ENCODE measurements around the gene NR3C2.

DNA sequence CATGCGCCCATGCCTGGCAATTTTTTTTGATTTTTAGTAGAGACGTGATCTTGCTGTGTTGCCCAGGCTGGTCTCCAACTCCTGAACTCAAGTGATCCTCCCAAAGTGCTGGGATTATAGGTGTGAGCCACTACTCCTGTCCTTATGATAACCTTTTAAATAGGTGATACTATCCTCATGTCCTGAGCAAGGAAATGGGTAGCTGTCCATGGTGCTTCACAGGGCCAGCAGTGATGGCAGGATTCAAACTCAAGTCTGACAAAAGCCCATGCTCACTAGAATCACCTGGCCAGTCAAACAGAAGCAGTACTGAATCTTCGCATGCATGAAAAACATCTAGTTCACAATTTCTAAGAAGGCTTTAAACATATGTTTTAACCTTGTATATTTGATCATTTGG lies 235.1 kb downstream of the NR3C2 start:
- TF ChIP-seq, protein P1, sequence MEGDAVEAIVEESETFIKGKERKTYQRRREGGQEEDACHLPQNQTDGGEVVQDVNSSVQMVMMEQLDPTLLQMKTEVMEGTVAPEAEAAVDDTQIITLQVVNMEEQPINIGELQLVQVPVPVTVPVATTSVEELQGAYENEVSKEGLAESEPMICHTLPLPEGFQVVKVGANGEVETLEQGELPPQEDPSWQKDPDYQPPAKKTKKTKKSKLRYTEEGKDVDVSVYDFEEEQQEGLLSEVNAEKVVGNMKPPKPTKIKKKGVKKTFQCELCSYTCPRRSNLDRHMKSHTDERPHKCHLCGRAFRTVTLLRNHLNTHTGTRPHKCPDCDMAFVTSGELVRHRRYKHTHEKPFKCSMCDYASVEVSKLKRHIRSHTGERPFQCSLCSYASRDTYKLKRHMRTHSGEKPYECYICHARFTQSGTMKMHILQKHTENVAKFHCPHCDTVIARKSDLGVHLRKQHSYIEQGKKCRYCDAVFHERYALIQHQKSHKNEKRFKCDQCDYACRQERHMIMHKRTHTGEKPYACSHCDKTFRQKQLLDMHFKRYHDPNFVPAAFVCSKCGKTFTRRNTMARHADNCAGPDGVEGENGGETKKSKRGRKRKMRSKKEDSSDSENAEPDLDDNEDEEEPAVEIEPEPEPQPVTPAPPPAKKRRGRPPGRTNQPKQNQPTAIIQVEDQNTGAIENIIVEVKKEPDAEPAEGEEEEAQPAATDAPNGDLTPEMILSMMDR (conservative IDR thresholded peaks at IDR 0.05; ENCODE audit: low read depth in 2 of 2) = no peak
- TF ChIP-seq, protein P2, sequence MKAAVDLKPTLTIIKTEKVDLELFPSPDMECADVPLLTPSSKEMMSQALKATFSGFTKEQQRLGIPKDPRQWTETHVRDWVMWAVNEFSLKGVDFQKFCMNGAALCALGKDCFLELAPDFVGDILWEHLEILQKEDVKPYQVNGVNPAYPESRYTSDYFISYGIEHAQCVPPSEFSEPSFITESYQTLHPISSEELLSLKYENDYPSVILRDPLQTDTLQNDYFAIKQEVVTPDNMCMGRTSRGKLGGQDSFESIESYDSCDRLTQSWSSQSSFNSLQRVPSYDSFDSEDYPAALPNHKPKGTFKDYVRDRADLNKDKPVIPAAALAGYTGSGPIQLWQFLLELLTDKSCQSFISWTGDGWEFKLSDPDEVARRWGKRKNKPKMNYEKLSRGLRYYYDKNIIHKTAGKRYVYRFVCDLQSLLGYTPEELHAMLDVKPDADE (IDR thresholded peaks at IDR 0.05) = no peak
- TF ChIP-seq EZH2phosphoT487 (IDR thresholded peaks at IDR 0.05; ENCODE audit: unreplicated experiment) = no peak
- no peak for TF ChIP-seq POLR2AphosphoS5 (IDR thresholded peaks at IDR 0.05; ENCODE audit: low read depth)
- no peak for TF ChIP-seq EZH2 (IDR thresholded peaks at IDR 0.05; ENCODE audit: low read depth, unreplicated experiment)
- no peak for TF ChIP-seq JUNB (IDR thresholded peaks at IDR 0.05; ENCODE audit: unreplicated experiment)
- TF ChIP-seq CREB1 (CRISPR knock-in tag; IDR thresholded peaks at IDR 0.05; ENCODE audit: low read depth) = no peak
- TF ChIP-seq NANOG (IDR thresholded peaks at IDR 0.05; ENCODE audit: borderline replicate concordance) = no peak
- TF ChIP-seq ZNF114 (CRISPR knock-in tag; IDR thresholded peaks at IDR 0.05) = no peak
